Activated naive CD8-positive, alpha-beta T cell treated with anti-CD3 and anti-CD28 coated beads, Interleukin-2, amount 50 U/mL, for 16 hours (primary cell): ENCODE measurements around the gene ZNF513.
"Not testable (repeated sequence)": the region's sequence is repeated elsewhere in the genome, so short reads cannot be mapped to it uniquely, and the experiment has no call there.

Experiments used
- DNase-seq: peaks from one replicate; pipeline ENCODE4 v3.0.0-alpha.2; 2020; ENCODE audit warnings: low read depth, low spot score

ZNF513 gene

GRCh38 chr2:27356056-27356381, 24.5 kb downstream of the ZNF513 start:
- DNase-seq = no peak

- no peak for DNase-seq
Observed at GRCh38 chr2:27354597-27354927, 26.0 kb downstream of the ZNF513 start.

- DNase-seq = no peak
Observed at GRCh38 chr2:27353762-27354596, 26.6 kb downstream of the ZNF513 start.

- DNase-seq = not testable (repeated sequence)
Observed at GRCh38 chr2:27353386-27353761, 27.2 kb downstream of the ZNF513 start.

- no peak for DNase-seq
Observed at GRCh38 chr2:27351802-27352598, 28.5 kb downstream of the ZNF513 start.

- no peak for DNase-seq
Observed at GRCh38 chr2:27350106-27350693, 30.3 kb downstream of the ZNF513 start.

- no peak for DNase-seq
Observed at GRCh38 chr2:27347641-27348040, 32.9 kb downstream of the ZNF513 start.

- DNase-seq = no peak
Observed at GRCh38 chr2:27336173-27336572, 44.4 kb downstream of the ZNF513 start.

- no peak for DNase-seq
Observed at GRCh38 chr2:27335311-27335710, 45.2 kb downstream of the ZNF513 start.
